GM18867 (cell line): Measurements from ENCODE around the gene ARHGDIG.
"Not testable (repeated sequence)": the region's sequence is repeated elsewhere in the genome, so short reads cannot be mapped to it uniquely, and the experiment has no call there.

ENCODE experiments used
- ATAC-seq: cut with Tn5 transposase; IDR thresholded peaks from one replicate; pipeline ENCODE4 v1.9.1; 2021; ENCODE audit warnings: mild to moderate bottlenecking, moderate library complexity; ENCODE audit not compliant: unreplicated experiment

The ARHGDIG gene

GRCh38 chr16:322476-323143 lies 42.2 kb downstream of the ARHGDIG start:
- no peak for ATAC-seq

GRCh38 chr16:324201-324450 lies 43.7 kb downstream of the ARHGDIG start:
- no peak for ATAC-seq

- no peak for ATAC-seq
Measured at GRCh38 chr16:324451-325334, 44.3 kb downstream of the ARHGDIG start.

- ATAC-seq = no peak
Measured at GRCh38 chr16:325375-326145, 45.2 kb downstream of the ARHGDIG start.

- no peak for ATAC-seq
Measured at GRCh38 chr16:330741-331140, 50.4 kb downstream of the ARHGDIG start.

GRCh38 chr16:331181-331814 lies 50.9 kb downstream of the ARHGDIG start:
- not testable (repeated sequence) for ATAC-seq
